Ishikawa (cell line): ENCODE data around the gene FERD3L.

Source experiments
- CEBPB ChIP-seq: IDR thresholded peaks from 2 replicates; pipeline ENCODE4 v1.6.1; 2012
- CREB1 ChIP-seq: IDR thresholded peaks from 2 replicates; pipeline ENCODE4 v1.6.1; 2012; ENCODE audit warnings: low read depth
- EGR1 ChIP-seq: IDR thresholded peaks from 2 replicates; pipeline ENCODE4 v1.6.1; 2012
- EP300 ChIP-seq: IDR thresholded peaks from 2 replicates; pipeline ENCODE4 v1.6.1; 2012; ENCODE audit warnings: borderline replicate concordance
- FOXM1 ChIP-seq: IDR thresholded peaks from 2 replicates; pipeline ENCODE4 v1.6.1; 2012; ENCODE audit warnings: low read depth, borderline replicate concordance
- MAX ChIP-seq: IDR thresholded peaks from 2 replicates; pipeline ENCODE4 v1.6.1; 2012
- NFIC ChIP-seq: IDR thresholded peaks from 2 replicates; pipeline ENCODE4 v1.6.1; 2012
- RAD21 ChIP-seq: IDR thresholded peaks from 2 replicates; pipeline ENCODE4 v1.6.1; 2012; ENCODE audit warnings: low read depth
- TAF1 ChIP-seq: IDR thresholded peaks from 2 replicates; pipeline ENCODE4 v1.6.1; 2012; ENCODE audit warnings: low read depth, mild to moderate bottlenecking
- TCF12 ChIP-seq: IDR thresholded peaks from 2 replicates; pipeline ENCODE4 v1.6.1; 2012; ENCODE audit warnings: low read depth
- TEAD4 ChIP-seq: IDR thresholded peaks from 2 replicates; pipeline ENCODE4 v1.6.1; 2012
- YY1 ChIP-seq: IDR thresholded peaks from 2 replicates; pipeline ENCODE4 v1.6.1; 2012; ENCODE audit warnings: low read depth
- ZBTB7A ChIP-seq: IDR thresholded peaks from 2 replicates; pipeline ENCODE4 v1.6.1; 2012; ENCODE audit warnings: low read depth
- TF ChIP-seq, protein P1 (sequence below): IDR thresholded peaks from 2 replicates; pipeline ENCODE4 v1.6.1; 2012
- TF ChIP-seq, protein P2 (sequence below): IDR thresholded peaks from 2 replicates; pipeline ENCODE4 v1.6.1; 2012; ENCODE audit warnings: low read depth, mild to moderate bottlenecking

Gene FERD3L

GRCh38 chr7:19119372-19119771 is 25.8 kb downstream of the FERD3L start:
- TF ChIP-seq TEAD4 (no peak), TCF12 (no peak), RAD21 (no peak), CREB1 (no peak), ZBTB7A (no peak), FOXM1 (no peak), EGR1 (no peak), MAX (no peak), YY1 (no peak), TAF1 (no peak), CEBPB (no peak), NFIC (no peak), EP300 (no peak)
- TF ChIP-seq, protein P1, sequence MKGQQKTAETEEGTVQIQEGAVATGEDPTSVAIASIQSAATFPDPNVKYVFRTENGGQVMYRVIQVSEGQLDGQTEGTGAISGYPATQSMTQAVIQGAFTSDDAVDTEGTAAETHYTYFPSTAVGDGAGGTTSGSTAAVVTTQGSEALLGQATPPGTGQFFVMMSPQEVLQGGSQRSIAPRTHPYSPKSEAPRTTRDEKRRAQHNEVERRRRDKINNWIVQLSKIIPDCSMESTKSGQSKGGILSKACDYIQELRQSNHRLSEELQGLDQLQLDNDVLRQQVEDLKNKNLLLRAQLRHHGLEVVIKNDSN: no peak
- TF ChIP-seq, protein P2, sequence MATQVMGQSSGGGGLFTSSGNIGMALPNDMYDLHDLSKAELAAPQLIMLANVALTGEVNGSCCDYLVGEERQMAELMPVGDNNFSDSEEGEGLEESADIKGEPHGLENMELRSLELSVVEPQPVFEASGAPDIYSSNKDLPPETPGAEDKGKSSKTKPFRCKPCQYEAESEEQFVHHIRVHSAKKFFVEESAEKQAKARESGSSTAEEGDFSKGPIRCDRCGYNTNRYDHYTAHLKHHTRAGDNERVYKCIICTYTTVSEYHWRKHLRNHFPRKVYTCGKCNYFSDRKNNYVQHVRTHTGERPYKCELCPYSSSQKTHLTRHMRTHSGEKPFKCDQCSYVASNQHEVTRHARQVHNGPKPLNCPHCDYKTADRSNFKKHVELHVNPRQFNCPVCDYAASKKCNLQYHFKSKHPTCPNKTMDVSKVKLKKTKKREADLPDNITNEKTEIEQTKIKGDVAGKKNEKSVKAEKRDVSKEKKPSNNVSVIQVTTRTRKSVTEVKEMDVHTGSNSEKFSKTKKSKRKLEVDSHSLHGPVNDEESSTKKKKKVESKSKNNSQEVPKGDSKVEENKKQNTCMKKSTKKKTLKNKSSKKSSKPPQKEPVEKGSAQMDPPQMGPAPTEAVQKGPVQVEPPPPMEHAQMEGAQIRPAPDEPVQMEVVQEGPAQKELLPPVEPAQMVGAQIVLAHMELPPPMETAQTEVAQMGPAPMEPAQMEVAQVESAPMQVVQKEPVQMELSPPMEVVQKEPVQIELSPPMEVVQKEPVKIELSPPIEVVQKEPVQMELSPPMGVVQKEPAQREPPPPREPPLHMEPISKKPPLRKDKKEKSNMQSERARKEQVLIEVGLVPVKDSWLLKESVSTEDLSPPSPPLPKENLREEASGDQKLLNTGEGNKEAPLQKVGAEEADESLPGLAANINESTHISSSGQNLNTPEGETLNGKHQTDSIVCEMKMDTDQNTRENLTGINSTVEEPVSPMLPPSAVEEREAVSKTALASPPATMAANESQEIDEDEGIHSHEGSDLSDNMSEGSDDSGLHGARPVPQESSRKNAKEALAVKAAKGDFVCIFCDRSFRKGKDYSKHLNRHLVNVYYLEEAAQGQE: no peak

DNA sequence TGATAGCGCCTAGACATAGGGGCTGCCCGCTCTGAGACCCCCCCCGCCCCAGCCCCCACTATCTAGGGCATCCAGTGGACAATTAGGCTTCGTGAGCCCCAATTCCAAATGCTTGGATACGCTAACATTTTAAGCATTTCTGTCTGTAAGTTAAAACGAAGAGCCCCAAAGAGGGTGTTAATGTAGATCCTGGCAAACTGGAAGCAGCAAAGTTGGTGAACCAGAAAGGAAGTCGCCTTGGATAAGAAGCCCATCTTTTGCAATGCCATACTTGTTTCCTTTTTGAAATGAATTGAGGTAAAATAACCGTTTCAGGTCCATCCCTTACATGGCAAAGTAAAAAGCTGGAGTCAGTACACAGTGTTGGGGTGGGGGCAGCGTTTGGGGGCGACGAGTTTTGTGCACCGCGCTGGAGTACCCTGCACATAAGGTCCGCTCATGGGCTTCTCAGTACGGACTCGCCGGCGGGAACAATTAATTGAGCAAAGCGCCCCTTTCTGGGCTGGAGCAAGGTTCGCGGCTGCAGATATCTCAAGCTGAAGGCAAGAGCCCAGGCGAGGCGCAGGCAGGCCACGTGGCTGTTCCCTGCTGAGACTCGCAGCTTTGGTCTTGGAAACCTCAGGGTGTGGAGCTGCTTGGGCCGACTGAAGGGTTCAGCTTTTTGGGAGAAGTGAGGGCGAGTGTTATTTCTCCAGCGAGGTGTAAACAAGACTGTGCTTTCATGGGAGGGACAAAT is 26.4 kb downstream of the FERD3L start:
- no peak for TF ChIP-seq EP300
- no peak for TF ChIP-seq MAX
- TF ChIP-seq, protein P1: no peak
- TF ChIP-seq EGR1: no peak
- TF ChIP-seq, protein P2: no peak
- TF ChIP-seq YY1: no peak
- no peak for TF ChIP-seq TCF12
- no peak for TF ChIP-seq RAD21
- no peak for TF ChIP-seq NFIC
- no peak for TF ChIP-seq TEAD4
- no peak for TF ChIP-seq CEBPB
- TF ChIP-seq TAF1: no peak
- TF ChIP-seq ZBTB7A: no peak
- TF ChIP-seq FOXM1: no peak
- no peak for TF ChIP-seq CREB1

DNA sequence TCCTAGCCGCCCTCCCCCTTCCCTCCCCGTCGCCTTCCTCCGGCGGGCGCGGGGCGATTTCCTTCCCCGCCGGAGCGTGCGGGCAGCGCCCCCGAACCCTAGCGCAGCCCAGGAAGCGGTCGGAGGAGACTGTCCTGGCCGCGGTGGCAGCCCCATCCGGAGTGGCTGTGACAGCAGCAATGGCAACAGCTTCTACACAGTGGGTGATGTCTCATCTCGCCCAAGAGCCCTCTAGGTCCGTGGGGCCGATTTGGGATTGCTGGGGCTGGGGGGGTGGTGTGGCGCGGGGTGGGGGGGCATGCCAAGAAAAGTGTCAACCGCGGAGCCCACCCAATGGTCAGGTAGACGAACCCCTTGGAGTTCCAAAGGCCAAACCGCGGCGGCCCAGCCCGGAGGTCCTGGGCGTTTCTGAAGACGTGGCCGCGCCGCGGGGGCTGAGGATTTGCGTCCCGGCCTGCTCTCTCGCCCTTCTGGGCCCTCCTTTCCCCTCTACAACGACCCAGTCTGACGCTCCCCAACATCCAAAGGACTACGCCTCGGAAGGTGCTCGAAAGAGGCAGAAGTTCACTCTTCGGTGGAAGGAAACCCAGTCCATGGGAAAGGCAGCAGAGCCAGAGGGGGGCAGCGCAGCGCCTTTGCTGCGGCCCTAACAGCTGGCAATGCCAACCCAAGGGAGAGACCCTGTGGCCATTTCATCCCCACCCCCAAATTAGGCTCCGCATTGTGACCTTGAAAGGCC is 27.2 kb downstream of the FERD3L start:
- TF ChIP-seq NFIC (no peak), YY1 (no peak), RAD21 (peak; percentile 41; the same call in 1 of the 2 replicates)

DNA sequence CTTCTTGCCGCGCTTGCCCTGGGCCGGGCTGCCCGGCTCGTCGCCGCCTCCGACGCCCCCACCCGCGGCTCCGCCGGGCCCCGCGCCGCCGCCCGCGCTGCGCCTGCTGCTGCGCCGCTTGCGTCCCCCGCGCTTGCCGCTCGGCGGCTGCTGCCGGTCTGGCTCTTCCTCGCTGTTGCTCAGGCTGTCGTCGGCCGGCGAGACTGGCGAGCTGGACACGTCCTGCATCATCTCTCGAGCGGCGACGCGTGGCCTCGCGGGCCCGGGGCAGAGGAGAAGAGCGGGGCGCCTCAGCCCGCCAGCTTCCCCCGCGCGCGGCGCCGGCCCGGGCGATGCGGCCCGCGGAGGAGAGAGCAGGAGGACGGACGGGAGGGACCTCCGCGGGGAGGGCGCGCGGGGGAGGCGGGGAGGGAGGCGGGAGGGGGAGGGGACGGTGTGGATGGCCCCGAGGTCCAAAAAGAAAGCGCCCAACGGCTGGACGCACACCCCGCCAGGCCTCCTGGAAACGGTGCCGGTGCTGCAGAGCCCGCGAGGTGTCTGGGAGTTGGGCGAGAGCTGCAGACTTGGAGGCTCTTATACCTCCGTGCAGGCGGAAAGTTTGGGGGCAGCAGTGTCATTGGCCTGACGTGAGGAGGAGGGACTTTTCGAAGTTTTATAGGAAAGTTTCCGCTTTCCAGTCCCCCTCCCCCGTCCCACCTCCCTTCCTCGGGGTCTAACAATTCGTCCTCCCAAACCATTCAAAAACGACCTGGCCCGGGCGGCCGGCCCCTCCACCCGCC is 27.9 kb downstream of the FERD3L start, which contains the start of gene TWIST1:
Gene TWIST1 (minus strand): TSS at position 546 of the 779 bp plus-strand sequence. CDS start 315 bp downstream, at position 231.
- peak; percentile 58 for TF ChIP-seq MAX
- TF ChIP-seq TEAD4: no peak
- TF ChIP-seq TAF1: peak; percentile 49; the same call in 1 of the 2 replicates
